NCI-H69 (cell line): ENCODE results near the gene CPSF2.
"Not testable (repeated sequence)": the region's sequence is repeated elsewhere in the genome, so short reads cannot be mapped to it uniquely, and the experiment has no call there.

ENCODE experiments used
- DNase-seq: peaks from one replicate; lab custom pipeline; 2025; lab: John Stamatoyannopoulos, UW

The CPSF2 gene

DNA sequence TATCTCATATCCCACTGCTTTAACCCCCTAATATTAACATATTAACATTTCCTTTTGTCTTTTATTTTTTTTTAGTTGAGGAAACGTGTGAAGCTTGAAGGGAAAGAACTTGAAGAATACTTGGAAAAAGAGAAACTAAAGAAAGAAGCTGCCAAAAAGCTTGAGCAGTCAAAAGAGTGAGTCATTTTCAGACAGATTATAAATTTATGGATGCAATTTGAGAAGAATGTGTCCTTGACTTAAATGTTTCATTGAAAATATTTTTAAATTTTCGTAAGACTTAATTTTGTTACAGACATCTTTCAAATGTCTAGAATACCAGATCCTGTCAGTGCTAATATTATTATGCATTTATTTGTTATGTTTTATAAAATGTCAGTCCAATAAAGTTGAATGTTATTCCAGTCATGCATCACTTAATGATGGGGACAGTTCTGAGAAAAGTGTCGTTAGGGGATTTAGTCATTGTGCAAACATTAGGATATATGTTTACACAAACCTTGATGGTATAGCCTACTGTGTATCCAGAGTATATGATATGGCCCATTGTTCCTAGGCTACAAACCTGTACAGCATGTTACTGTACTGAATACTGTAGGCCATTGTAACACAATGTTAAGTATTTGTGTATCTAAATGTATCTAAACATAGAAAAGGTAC is 32.6 kb downstream of the CPSF2 start:
- peak; percentile 84 for DNase-seq

DNA sequence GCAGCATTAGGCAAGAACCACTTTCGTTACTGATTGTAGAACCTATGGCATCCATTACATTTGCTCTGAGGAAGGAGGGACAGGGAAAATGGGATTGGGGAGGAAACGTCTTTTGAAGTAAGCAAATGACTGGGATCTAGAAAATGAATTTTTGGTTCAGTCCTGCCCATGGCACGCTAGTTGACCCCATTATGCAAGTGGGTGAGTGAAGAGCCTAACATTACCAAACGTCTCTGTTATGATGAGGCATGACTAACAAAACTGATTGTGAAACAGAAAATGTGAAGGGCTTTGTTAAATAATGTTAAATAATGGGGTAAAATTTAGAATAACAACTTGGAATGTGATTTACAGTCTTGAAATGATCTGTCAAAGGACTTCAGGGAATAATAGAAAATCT is 38.9 kb downstream of the CPSF2 start:
- DNase-seq, result no peak

- no peak for DNase-seq
Measured at GRCh38 chr14:92161521-92161920, 39.8 kb downstream of the CPSF2 start.

- DNase-seq, result no peak
Measured at GRCh38 chr14:92164958-92165357, 43.2 kb downstream of the CPSF2 start.

- no peak for DNase-seq
Measured at GRCh38 chr14:92173668-92174067, 51.9 kb downstream of the CPSF2 start.

GRCh38 chr14:92175811-92176210 is 54.0 kb downstream of the CPSF2 start:
- no peak for DNase-seq

- no peak for DNase-seq
Measured at GRCh38 chr14:92176476-92176875, 54.7 kb downstream of the CPSF2 start.

DNA sequence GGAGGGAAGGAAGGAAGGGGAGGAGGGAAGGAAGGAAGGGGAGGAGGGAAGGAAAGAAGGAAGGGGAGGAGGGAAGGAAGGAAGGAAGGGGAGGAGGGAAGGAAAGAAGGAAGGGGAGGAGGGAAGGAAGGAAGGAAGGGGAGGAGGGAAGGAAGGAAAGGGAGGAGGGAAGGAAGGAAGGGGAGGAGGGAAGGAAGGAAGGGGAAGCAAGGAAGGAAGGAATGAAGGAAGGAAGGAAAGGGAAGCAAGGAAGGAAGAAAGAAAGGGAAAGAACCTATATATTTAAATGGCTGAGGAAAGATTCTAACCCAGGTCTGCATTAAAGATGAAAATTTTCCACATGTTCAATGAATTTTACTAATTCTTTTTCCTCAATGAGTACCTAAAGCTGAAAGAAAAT is 57.4 kb downstream of the CPSF2 start:
- not testable (repeated sequence) for DNase-seq

DNA sequence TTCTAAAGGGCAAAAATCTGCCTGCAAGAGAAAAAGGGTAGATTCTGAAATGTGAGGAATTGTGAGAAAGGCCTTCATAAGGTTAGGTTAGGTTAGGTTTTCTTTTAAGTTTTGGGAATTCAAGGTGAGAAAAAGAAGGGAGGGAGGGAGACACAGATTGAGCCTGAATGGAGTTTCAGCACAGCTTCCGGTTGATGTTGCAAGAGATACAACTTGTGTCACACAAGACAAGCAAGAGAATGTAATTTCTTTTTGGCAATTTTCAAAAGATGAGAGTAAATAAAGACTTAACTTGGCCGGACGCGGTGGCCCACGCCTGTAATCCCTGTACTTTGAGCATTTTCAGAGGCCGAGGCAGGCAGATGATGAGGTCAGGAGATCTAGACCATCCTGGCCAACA is 63.8 kb downstream of the CPSF2 start:
- no peak for DNase-seq

GRCh38 chr14:92187616-92188015 is 65.8 kb downstream of the CPSF2 start:
- DNase-seq, result not testable (repeated sequence)

- no peak for DNase-seq
Measured at GRCh38 chr14:92190768-92191167, 69.0 kb downstream of the CPSF2 start.

- no peak for DNase-seq
Measured at GRCh38 chr14:92198804-92199203, 77.0 kb downstream of the CPSF2 start.

DNA sequence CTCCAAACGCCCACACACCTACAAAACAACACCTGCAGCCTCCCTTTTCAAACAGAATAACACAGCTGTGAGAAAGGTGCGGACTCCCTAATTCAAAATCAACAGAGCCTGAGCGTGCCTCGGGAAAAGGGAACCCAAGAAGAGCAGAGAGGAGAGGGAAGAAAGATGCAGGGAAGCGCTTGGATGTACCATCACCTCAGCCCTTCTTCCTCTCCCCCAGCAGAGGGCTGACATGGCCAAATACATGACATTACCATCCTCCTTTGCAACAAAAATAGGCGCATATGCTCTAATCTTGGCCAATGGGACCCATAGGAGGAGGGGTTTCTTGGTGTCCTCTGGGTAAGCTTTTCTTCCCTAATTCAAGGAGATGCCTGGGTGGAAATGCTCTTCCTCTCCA is 78.0 kb downstream of the CPSF2 start:
- DNase-seq, result no peak

- DNase-seq, result peak; percentile 25
Measured at GRCh38 chr14:92203116-92203515, 81.3 kb downstream of the CPSF2 start.

GRCh38 chr14:92204792-92205191 is 83.0 kb downstream of the CPSF2 start:
- DNase-seq, result no peak

DNA sequence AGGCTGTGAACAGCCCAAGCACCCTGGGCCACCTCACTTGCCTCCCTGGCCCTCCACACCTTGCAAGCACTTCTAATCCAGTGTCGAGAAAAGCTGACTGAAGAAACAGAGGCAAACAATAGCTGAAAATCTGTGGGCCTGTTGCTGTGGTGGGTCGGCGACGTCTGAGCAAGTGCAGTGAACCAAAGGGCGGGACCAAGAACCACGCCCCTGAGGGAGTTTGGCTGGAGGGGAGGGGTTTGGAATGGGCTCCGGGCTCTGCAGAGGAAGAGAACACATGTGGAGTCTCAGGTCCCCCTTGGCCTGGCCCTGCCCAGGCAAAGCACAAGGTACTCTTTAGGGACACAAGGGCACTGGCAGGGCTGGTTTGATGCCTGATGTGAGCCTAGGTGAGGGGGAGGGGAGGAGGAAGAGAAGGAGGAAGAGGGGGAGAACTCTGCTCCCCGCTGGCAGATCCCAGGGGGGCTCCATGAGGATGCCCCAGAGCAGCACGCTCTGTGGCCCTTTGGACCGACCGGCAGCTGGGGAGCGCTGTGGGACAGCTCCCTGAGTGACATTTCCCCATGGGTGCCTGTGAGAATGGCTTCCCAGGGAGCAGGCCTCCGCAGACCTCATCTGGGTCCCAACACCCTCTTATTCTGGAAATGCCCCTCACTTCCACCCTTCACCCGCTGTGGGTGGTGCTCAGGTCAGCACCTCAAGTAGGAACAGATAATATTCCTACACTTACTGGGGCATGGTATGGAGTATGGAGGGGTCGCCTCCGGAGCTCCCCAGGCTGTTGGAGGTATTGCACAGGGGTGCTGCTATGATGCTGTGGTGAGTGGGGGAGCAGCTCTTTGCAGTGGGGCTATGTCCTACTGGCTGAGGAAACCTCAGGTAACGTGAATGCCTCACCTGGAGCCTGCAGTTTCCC is 85.5 kb downstream of the CPSF2 start:
- no peak for DNase-seq

DNA sequence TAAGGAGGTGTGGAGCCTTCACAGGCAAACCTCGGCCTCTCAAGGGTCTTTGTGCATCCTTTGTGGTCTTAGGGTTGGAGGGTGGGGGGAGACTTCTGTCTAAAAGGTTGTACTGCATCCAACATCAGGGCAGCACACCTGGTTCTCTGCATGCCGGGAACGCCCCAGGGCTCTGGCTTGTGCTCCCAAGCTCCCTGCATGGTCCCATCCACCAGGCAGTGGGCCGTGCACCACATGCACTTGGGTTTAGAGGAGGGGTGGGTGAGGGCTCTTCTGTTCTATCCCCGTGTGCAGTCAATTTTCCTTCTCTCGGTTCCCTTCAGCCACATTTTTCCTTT is 86.1 kb downstream of the CPSF2 start:
- DNase-seq, result no peak

DNA sequence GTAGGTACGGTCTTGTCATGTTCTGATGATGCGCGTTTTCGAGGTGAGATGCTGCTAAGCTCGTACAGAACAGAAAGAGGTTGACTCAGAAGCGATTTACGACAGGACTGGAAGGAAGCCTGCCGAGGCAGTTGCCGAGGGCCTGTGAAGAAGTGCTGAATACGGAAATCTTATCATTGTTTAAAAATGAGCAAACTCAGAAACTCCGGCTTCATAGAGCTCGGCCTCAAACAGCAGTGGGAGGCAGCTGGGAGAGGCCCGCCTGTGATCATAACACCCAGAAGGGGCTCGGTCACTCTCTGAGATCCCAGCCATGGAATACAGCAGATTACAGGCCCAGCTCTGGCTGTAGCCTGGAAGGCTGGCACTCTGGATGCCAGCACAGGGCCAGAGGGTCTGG is 87.4 kb downstream of the CPSF2 start:
- no peak for DNase-seq

DNA sequence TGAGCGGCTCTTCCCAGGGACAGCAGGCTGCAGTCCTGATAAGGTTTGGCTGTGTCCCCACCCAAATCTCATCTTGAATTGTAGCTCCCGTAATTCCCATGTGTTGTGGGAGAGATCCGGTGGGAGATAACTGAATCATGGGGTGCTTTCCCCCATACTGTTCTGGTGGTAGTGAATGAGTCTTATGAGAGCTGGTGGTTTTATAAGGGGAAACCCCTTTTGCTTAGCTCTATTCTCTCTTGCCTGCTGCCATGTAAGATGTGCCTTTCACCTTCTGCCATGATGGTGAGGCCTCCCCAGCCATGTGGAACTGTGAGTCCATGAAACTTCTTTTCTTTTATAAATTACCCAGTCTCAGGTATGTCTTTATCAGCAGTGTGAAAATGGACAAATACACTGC is 91.4 kb downstream of the CPSF2 start:
- DNase-seq, result not testable (repeated sequence)

DNA sequence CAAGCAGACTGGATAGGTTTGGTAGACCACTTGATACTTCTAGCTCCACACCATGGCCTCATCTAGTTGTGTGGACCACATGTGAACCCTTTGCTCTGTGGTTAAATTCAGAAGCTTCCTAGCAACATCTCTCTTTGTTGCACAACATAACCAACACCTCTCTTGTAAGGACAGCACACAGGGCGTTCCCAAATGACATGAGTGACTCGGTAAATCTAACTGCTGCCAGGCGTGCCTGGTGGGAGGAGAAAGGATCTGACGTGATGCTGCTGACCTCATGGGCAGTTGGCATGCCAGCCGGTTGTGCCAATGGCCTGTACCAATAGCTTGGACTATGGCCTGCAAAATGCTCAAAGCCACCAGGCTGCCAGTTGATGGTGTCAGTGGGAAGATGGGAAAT is 93.8 kb downstream of the CPSF2 start:
- DNase-seq, result no peak

DNA sequence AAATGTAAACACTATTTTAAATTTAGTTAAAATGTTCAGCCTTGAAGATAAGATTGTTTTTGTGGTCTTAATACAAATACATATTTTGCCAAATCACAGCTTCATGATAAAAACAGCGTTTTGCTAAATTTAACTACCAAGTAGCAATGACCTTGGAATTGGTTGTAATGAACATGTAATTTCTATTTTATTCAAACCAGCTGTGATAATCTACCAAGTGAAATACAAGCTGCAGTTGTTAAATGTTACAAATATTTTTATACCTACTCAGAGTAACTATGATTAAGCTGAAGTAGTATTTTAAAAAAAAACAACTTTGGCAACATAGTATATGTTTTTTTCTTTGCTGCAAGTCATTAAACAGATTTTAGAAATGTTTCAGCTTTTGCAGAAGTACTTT is 96.2 kb downstream of the CPSF2 start:
- DNase-seq, result no peak
